Tibial nerve (tissue), 3 donors: ENCODE data around the gene ARHGEF4.

Source experiments
- POLR2A ChIP-seq, 2 donors: fragments of 450-650 bp; IDR thresholded peaks; one replicate each; pipeline ENCODE4 v1.6.1; 2017; ENCODE audit warnings: antibody characterized with exemption in 2 of 2, mild to moderate bottlenecking in 2 of 2, moderate library complexity in 2 of 2
- TF ChIP-seq, protein P1 (sequence below), 5 experiments: fragments of 200-600 bp in 3 of 5; fragments of 450-650 bp in 2 of 5; sonication (generic) in 3 of 5; IDR thresholded peaks; one replicate each; pipeline ENCODE4 v1.5.1; 2016 to 2019; ENCODE audit warnings: antibody characterized with exemption in 5 of 5, mild to moderate bottlenecking in 3 of 5, moderate library complexity in 2 of 5

DNA sequence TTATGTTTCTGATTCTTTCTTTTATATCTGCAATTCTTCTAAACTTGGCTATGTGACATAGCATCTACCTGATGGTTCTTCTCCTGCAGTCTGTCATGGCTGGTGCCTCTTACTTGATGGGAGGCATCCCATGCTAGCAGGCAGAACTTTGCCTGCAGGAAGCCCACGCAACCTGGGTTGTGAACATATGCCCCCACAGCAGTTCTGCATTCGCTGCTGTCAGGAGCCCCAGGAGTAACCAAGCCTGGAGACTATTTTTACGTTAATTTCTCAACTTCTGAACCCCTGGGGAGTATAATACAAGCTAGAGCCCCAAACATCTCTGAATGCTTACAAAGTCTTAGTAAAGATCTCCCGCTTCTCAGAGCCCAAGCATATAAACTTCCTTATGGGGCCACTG is 244.5 kb downstream of the ARHGEF4 start:
- TF ChIP-seq POLR2A (IDR thresholded peaks at IDR 0.05): no peak
- TF ChIP-seq, protein P1, sequence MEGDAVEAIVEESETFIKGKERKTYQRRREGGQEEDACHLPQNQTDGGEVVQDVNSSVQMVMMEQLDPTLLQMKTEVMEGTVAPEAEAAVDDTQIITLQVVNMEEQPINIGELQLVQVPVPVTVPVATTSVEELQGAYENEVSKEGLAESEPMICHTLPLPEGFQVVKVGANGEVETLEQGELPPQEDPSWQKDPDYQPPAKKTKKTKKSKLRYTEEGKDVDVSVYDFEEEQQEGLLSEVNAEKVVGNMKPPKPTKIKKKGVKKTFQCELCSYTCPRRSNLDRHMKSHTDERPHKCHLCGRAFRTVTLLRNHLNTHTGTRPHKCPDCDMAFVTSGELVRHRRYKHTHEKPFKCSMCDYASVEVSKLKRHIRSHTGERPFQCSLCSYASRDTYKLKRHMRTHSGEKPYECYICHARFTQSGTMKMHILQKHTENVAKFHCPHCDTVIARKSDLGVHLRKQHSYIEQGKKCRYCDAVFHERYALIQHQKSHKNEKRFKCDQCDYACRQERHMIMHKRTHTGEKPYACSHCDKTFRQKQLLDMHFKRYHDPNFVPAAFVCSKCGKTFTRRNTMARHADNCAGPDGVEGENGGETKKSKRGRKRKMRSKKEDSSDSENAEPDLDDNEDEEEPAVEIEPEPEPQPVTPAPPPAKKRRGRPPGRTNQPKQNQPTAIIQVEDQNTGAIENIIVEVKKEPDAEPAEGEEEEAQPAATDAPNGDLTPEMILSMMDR (IDR thresholded peaks at IDR 0.05): no peak
